ENCODE measurements around the gene KCNK10.

GRCh38 chr14:88229428-88229827 lies 93.6 kb downstream of the KCNK10 start:
- TF ChIP-seq, protein P1, sequence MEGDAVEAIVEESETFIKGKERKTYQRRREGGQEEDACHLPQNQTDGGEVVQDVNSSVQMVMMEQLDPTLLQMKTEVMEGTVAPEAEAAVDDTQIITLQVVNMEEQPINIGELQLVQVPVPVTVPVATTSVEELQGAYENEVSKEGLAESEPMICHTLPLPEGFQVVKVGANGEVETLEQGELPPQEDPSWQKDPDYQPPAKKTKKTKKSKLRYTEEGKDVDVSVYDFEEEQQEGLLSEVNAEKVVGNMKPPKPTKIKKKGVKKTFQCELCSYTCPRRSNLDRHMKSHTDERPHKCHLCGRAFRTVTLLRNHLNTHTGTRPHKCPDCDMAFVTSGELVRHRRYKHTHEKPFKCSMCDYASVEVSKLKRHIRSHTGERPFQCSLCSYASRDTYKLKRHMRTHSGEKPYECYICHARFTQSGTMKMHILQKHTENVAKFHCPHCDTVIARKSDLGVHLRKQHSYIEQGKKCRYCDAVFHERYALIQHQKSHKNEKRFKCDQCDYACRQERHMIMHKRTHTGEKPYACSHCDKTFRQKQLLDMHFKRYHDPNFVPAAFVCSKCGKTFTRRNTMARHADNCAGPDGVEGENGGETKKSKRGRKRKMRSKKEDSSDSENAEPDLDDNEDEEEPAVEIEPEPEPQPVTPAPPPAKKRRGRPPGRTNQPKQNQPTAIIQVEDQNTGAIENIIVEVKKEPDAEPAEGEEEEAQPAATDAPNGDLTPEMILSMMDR (IDR thresholded peaks at IDR 0.05; ENCODE audit: poor library complexity), result no peak
- no peak for TF ChIP-seq EZH2 (IDR thresholded peaks at IDR 0.05; ENCODE audit: borderline replicate concordance)
